NK-92 treated with Interleukin-12 subunit alpha and Interleukin-12 subunit beta, amount 100 ng/mL, for 24 hours (cell line): Measurements from ENCODE around the gene LOXL1.

Source experiments
- DNase-seq: peaks from one replicate; lab custom pipeline; 2025; lab: John Stamatoyannopoulos, UW

The LOXL1 gene

GRCh38 chr15:73993211-73993994 is 67.1 kb downstream of the LOXL1 start:
- DNase-seq, result no peak

GRCh38 chr15:73994413-73994883 is 68.2 kb downstream of the LOXL1 start, which contains the start of gene PML:
Gene PML, plus strand, starts transcription at chr15:73994716. Its CDS starts 97 bp downstream, at chr15:73994813.
- peak; percentile 97 for DNase-seq

- peak; percentile 44 for DNase-seq
Observed at GRCh38 chr15:73994912-73995622, 68.8 kb downstream of the LOXL1 start.

- DNase-seq, result no peak
Observed at GRCh38 chr15:73996267-73996666, 70.0 kb downstream of the LOXL1 start.

- peak; percentile 48 for DNase-seq
Observed at GRCh38 chr15:73996939-73997338, 70.7 kb downstream of the LOXL1 start.

GRCh38 chr15:73997986-73998385 is 71.7 kb downstream of the LOXL1 start:
- no peak for DNase-seq
